DMS 273 (cell line): ENCODE data around the gene PNMA6E.

Experiments used
- DNase-seq: peaks from one replicate; lab custom pipeline; 2025; ENCODE audit not compliant: unreplicated experiment; lab: John Stamatoyannopoulos, UW

Gene PNMA6E

DNA sequence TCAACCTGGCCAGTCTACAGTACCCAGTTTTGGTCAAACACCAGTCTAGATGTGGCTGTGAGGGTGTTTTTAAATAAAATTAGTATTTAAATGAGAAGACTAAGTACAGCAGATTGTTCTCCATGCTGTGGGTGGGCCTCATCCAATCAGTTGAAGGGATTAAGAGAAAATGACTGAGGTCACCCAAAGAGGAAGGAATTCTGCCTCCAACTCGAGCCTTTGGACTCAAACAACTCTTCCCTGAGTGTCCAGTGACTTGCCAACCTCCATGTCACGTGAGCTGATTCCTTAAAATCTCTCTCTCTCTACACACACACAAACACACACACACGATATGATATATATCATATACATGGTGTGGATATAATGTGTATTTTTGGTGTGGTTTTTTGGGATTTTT, 34.7 kb upstream of the PNMA6E start:
- DNase-seq: no peak

DNA sequence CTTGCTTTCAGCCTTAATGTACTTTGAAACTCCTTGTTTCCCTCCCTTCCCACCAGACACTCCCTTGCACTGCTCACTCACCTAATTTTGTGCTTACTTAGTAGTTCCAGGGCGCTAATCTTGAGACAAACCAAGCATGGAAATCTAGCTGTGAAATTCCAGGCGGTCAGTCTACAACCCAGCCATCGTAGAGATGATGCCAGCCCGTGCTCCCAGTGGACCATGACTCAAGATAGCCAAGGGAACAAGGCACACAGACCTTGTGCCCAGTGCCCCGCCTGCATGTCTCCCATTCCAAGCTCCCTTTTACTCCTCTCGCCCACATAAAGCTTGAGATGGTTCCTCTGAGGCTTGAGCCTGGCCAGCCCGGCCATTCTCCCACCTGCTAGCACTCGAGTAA, 33.7 kb upstream of the PNMA6E start:
- DNase-seq: no peak

DNA sequence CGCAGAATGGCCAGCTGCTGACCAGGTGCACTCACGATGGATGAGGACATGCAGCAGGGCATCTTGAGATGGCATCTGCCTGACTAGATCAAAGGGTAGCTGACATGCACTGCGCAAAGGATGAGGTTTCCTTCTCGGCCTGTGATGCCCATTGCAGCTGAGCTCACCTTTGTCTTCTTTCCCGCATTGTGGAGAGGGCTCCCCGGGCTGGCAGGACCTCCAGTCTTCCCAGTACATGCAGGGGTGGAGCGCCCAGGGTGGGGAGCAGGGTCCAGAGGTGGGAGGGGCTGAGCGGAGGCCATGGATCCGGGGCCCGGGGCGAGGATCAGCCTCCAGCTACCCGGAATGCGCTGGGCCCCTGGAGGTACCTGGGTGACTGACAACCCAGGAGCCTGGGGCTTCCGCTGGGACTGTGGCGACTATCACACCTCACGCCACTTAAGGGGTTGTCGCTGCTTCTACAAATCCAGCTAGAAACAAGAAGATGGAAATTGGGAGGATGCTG, 32.7 kb upstream of the PNMA6E start:
- no peak for DNase-seq

DNA sequence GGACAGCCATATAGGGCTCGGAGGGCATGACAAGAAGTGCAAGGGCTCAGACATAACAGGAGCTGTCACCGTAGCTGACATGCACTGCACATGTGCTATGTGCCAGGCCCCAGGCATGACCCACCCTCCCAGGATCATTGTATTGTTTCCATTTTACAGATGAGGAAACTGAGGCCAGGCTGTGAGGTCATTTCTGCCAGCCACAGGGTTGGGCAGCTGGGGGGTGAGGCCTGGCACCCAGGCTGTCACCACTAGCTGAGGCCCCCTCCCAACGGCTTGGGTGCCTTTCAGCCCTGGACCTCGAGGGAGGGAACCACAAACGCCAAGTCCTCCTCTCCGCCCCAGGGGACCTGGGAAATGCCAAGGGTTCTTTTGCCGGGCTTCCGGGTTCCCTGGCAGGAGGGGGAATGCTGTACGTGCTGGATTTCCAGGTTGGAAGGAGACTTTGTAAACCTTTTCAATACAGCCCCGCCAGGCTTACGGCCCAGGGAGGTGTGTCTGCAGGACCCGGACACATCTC, 32.1 kb upstream of the PNMA6E start:
- DNase-seq: no peak

DNA sequence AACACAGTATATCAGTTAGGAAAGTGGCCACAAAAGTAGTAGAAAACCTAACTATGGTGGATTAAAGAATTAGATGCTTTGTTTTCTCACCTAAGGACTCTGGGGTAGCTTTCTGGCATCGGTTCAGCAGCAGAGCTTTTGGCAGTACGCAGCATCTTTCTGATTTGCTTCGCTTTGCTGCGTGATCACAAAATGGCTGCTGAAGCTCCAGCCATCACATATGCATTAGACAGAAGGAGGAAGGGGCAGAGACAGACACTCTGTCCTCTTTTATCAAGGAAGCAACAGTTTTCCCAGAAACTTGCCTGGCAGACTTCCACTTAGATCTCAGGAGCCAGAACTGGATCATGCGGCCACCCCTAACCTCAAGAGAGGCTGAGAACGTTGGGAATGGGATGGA, 29.6 kb upstream of the PNMA6E start:
- no peak for DNase-seq

DNA sequence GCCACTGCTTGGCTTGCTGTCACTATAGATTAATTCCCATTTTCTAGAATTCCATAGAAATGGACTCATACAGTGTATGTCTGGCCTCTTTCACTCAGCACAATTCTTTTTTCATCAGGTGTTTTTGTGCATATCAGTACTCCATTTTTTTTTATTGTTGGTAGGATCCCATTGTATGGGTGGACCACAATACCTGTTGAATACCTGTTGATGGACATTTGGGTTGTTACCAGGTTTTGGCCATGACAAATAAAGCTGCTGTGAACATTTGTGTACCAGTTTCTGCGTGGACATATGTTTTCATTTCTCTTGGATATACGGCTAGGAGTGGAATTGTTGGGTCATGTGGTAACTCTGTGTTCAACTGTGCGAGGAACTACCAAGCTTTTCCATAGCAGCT, 25.1 kb upstream of the PNMA6E start:
- no peak for DNase-seq

DNA sequence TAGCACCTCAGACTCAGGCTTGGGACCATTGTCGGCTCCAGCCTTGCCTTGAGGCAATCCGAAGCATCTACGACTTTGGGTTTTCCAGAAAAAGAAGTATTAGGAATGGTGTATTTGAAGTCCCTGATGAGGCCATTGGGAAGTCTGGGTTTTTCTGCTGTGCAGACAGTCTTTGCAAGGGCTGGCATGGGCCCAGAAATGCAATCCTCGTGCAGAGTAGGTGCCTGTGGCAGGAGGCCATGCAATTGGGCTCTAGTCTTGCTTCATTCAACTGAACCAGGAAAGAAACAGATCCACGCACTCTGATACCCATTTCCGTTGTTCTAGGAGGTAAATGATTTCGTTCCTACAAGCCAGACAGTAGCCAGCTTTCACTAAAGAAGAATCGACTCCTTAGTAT, 22.5 kb upstream of the PNMA6E start:
- no peak for DNase-seq

DNA sequence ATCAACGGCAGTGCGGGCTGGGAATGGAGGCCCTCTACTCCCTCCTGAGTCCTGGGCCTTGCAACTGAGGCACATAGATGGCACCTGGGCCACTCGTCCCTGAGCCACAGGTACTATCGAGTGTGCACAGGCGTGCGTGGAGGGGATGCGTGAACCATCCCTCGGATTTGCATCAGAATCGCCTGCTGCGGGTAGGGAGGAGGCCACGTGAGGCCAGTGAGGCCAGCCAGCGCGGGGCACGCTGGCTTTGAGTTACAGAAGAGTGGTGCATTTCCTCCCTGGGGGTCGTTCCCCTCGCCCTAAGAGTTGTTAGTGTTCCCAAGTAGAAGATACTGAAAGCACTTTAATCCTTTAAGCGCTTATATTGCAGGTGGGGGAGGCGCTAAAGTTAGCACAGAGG, 20.7 kb upstream of the PNMA6E start:
- DNase-seq: no peak

DNA sequence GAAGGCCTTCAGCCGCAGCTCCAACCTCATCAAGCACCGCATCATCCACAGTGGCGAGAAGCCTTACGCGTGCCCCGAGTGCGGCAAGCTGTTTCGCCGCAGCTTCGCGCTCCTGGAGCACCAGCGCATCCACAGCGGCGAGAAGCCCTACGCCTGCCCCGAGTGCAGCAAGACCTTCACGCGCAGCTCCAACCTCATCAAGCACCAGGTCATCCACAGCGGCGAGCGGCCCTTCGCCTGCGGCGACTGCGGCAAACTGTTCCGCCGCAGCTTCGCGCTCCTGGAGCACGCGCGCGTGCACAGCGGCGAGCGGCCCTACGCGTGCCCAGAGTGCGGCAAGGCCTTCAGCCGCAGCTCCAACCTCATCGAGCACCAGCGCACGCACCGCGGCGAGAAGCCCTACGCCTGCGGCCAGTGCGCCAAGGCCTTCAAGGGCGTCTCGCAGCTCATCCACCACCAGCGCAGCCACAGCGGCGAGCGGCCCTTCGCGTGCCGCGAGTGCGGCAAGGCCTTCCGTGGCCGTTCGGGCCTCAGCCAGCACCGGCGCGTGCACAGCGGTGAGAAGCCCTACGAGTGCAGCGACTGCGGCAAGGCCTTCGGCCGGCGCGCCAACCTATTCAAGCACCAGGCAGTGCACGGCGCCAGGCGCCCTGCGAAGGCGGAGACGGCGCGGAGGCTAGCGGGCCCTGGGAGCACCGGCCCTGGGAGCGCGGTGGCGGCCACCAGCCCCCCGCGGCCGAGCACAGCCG, 19.9 kb upstream of the PNMA6E start:
- DNase-seq: no peak

DNA sequence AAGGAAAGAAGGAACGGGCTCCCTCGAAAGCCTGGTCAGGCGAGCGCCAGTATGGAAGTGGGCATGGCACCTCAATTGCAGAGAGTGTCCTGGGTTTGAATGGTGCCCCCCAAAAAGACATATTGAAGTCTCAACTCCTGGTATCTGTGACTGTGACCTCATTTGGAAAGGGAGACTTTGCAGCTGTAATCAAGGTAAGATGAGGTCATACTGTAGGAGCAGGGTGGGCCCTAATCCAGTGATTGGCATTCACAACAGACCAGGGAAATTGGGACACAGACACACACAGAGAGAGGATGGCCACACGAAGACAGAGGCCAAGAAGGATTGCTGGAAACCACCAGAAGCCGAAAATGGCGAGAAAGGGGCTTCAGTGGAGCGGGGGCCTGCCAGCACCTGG, 16.5 kb upstream of the PNMA6E start:
- no peak for DNase-seq

DNA sequence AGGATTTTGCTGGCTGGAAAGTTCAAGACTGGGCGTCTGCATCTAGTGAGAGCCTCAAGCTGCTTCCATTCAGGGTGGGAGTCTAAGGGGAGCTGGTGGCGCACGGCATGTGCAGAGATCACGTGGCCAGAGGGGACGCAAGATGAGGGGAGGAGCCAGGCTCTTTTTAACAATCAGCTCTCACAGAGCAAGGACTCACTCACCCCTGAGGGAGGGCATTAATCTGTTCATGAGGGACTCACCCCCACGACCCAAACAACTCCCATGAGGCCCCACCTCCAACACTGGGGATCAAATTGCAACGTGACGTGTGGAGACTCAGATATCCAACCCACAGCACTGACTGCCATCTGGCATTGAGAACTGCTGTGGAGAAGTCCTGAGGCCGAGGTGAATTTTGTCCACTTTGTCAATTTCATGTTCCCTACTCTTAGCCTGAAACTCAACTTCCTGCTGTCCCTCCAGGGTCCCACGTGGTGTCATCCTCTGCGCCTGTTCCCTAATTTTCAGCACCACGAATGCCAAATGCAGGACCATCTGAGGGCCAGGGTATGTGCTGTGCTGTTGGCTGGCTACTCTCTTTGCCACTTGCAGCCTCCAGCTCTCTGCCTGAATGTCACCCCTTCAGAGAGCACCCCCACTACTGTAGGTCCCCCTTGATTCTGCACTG, 15.8 kb upstream of the PNMA6E start:
- DNase-seq: peak; percentile 82

DNA sequence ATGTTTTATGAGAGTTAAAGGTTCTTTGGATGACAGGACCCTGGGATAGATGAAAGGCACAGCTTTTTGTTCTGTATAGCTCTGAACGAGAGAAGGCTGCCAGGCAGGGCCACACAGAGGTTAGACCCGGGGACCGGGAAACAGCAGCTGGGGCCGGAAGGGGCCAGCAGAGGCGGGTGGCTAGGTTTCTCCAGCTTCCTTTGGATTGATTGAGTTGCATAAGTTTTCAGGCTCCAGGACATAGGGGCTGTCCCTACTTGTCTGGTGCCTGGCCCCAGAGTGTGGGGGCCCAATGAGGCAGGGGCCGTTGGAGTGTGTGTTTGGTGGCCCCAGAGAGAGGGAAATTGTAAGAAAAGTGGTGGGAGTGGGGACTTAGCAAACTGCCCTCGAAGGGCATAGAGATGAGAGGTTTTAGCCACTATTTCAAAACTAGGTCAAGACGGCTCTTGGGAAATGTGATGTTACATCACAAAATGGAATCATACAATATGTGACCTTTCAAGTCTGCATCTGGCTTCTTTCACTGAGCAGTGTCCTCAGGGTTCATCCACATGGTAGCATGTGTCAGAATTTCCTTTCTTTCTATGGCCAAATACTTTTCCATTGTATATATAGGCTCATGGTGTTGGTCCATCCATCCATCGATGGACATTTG, 13.8 kb upstream of the PNMA6E start:
- DNase-seq: no peak

DNA sequence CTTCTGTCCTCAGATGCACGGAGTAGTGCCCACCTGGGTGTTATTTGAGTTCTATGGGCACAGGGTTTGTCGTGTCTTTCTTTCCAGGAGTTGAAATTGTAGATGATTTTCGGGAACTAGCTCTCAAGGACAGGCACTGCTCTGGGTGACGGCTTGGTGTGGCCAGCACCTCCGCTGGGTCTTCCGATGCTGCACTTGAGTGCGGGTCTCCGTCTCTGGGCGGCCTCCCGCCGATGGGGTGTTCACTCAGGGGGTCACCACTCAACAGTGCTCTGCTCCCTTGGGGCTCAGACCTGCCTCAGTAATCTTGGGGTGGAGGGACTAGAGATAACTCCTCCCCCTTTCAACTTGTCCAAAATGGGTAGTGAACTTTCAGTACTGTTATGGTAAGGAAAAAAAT, 12.6 kb upstream of the PNMA6E start:
- DNase-seq: no peak

DNA sequence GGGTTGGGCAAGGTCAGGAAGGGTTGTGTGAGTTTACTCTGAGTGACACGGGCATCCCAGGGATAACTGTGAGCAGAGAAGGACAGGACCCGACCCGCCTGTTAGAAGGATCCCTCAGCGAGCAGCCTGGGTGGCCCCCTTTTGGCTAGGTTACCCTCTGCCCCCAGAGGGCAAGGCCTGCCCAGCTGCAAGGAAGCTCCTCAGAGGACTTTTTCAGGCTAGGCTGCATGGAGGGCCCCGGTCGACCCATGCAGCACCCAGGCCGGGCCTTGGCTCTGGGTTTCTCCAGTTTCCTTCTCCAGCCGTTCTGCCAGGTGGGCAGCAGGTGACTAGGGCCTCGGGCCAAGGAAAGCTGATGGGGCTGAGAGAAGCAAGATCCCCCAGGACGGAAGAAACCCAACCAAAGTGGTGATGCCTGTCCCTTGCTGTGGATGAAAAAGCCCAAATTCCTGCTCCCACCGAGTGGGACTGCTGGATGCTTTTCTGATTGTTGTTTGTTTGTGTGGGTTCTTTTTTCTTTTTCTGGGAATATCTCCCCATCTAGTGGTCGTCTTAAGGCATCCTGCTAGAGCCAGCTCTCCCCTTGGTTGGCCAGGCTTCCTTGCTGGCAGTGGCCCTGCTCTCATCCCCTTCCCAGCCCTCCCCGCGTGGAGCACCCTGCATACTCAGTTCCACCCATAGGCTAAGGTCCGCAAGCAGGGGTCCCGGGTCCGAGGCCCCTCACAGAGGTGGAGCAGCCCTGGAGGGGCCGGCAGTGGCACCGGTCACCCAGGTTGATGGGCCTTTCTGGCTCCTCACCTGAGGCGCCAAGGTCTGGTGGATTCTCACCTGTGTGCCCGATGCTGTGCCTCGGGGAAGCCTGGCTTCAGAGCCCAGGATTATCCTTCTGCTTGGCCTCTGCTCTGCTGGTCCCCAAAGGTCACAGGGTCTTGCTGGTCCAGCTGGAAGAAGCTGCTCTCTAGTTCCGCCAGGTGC, 11.9 kb upstream of the PNMA6E start:
- peak; percentile 38 for DNase-seq

DNA sequence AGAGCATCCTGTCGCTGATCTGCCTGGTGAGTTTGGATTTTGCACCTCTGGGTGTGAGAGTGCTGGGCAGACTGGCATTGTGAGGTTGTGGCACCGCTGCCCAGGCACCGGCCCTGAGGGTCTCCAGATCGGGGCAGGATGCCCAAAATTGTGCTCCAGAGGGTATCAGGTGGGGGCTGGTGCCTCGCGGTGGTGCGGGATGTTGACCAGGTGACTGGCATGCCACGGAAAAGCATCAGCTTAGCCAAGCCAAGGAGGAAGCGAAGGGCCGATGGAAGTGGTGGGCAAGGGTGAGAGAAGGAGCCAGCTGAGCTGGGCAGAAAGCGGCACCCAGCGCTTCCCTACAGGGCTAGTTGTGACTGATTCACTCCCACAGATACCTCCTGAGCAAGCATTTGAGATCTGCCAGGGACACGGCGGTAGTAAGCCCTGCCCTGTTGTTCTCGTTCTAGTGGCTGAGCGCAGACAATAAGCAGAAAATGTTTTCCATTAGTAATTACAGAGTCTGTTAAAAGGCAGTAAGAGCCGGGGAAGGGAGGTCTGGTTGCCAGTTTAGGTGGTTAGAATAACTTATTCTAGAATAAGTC, 10.9 kb upstream of the PNMA6E start:
- no peak for DNase-seq

DNA sequence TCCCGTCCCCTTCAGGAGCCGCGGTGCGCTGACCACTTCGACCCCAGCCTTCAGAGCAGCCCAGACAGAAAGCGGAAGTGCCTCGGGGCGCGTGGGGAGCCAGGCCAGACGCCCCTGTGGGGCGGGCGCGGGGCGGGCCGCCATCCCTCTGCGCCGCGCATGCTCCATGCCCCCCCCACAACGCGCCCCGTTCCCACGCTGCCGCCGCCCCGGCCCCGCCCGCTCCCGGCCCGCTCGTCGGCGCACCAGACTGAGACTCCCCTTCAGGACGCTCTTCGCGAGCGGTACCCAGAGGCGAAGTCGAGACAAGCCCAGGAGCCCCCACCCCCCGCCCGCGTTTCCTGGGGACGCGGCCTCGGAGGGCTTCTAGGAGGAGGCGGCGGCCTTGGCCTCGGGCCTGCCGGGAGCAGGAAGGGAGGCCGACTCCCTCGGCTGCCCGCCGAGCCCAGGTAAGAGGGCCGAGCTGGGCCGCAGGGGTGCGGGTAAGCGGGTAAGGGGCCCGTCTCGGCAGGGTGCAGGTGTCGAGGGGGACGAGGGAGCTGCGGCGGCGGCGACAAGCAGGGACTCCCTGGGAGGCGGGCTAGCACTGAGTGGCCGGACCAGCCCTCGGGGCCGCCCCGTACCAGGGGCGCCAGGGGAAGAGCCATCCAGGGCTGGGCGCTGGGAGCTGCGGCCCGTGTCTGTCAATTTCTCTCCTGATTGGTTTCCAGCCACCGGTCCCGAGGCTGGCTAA, 10.3 kb upstream of the PNMA6E start, which contains the start of gene ZFP92:
Gene ZFP92 (plus strand): TSS at position 218 of the 733 bp plus-strand sequence. CDS start 6,851 bp downstream, outside the sequence.
- DNase-seq: peak; percentile 47

DNA sequence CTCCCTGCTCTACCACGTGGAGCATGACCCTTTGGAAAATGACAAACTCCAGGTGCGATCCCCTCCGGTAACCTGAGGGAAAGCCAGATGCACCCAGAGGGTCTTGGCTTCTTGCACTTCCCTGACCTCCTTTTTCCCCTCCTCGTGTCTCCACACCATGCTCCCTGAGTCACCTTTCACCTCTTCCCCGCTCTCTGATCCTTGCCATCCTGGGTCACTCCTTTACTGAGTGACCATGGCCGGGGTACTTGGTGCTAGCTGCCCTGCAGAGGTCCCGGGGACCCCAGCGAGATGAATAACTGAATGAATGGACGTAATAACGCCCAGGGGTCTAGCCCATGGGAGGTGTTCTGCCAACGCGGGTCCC, 9.7 kb upstream of the PNMA6E start:
- DNase-seq: no peak

DNA sequence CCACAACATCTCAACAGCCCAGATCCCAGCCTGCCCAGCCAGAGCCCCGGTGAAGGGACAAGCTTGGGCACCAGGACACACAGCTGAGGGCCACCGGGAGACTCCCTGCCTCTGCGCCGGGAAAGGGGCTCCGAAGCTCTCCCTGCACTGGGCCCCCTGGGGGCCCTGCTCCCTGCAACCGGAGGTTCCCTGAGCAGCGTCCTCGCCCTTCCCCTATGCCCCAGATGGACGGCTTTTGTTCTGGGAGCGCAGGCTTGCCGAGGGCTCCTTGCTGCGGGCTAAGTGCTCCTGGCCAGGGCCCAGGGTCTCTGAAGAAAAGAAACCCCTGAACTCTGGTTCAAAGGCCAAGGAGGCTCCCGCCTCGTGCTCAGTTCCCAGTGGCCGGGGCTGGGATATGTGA, 9.2 kb upstream of the PNMA6E start:
- DNase-seq: no peak

DNA sequence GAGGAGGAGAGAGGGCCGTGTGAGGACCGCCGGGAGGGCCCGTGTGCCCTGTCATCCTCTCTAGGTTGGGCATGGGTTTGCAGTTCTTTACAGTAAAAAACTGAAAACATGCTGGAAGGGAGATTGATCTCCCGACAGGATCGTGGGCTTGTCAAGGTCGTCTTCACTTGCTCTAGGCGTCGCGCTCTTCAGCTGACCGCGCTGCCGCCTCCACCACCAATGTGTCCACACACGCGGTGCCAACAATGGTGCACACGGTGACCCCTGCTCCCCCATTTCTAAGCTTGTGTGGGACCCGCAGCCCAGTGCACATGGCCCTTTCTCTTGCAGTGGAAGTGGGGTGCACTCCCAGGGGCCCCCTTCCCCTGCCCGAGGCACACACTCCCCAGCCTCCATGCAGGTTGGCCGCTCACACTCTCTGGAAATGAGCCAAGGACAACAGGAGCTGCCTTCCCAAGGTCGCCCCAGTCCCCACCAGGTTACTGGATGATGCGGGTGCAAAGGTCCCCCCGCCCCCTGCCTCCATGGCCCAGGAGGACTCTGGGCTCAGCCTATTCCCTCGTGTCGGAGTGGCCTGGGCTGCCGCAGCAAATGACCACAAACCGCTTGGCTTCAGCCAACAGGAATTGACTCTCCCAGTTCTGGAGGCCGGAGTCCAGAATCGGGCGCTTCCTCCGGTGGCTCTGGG, 8.4 kb upstream of the PNMA6E start:
- DNase-seq: no peak
